Measurements from ENCODE around the gene EML2.
"Not testable (repeated sequence)": the region's sequence is repeated elsewhere in the genome, so short reads cannot be mapped to it uniquely, and the experiment has no call there.

Gene EML2

DNA sequence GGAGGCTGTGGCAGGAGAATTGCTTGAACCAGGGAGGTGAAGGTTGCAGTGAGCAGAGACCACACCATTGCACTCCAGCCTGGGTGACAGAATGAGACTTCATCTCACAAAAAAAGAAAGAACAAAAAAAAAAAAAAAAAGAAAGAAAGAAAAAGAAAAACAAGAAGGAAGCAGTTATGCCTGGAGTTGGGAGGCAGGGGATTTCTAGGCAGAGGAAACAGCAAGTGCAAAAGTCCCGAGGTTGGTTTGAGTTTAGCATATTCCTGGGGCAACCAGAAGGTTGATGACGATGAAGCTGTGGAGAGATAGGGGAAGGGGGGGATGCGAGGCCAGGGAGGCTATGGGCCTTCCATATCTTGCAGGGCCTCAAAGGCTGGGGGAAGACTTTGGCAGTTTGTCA, 11.5 kb upstream of the EML2 start:
- no peak for DNase-seq

DNA sequence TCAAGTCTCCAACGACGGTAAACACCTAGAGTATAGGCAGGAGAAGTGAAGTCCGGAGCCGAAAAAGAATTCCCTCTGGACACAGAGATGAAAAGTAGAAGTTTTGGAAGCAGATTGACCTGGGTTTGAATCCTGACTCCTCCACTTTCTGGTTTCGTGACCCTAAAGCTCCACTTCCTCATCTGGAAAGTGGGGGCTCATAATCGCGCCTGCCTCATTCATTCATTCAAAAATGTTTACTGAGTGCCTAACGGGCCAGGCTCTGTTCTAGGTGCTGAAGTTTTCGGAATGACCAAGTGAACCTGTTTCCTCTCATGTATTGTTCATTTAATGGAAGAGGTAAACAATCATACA, 7.1 kb upstream of the EML2 start:
- no peak for DNase-seq

DNA sequence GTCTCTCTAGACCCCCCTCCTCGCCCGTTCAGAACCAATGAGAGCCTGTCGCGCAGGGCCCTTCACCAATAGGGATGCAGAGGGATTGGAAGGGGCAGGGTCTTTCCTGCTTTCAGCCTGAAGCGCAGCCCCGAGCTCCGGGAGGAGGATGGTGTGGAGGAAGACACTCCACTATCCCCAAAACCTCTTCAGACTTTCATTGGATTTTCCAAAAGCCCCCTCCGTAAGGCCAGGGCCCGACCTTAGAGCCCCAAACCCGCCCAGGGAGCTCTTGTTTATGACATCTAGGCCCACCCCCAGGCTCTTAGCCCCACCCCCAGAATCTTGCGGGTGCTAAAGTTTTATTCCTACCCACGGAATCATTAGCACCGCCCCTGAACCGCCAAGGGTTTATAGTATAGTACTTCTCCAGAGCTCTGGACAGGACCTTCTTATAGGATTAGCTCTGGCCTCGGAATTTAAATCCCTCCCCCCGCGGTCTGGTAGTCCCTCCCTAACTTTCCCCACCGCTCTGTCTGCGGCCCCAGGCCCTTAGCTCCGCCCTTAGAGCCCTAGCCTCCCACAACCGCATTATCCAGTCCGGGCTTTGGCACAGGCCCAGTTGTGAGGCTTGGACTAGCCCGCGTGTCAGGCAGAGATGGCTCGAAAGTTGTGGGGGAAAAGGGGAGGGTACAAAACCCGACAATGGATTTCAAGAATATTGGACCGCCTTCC, 6.6 kb upstream of the EML2 start:
- DNase-seq: peak; percentile 39 to 57 (median 48)

DNA sequence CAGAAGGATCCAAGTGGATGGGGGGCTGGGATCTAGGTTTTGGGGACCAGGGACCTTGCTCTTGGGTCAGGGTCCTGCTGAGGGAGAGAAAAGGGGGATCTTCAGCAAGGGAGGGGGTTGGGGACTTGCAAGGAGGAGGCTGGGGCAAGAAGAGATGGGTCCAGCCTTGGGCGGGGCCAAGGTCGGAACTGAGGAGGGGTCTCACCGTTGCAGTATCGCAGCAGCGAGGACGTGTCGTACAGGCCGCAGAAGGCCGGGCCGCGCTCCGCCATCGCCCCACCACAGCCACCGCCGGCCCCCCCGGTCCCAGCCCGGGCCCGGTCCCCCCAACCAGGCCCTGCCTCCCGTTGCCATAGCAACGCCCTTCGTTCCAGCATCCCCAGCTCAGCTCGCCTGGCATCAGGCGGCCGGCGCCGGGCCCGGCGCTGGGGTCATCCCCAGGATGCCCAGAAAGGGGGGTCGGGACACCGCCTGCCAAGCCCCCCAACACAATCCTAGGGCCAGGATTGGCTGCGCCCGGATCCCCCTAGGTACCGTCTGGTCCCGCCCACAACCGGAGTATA, 6.0 kb upstream of the EML2 start:
- DNase-seq: no peak

DNA sequence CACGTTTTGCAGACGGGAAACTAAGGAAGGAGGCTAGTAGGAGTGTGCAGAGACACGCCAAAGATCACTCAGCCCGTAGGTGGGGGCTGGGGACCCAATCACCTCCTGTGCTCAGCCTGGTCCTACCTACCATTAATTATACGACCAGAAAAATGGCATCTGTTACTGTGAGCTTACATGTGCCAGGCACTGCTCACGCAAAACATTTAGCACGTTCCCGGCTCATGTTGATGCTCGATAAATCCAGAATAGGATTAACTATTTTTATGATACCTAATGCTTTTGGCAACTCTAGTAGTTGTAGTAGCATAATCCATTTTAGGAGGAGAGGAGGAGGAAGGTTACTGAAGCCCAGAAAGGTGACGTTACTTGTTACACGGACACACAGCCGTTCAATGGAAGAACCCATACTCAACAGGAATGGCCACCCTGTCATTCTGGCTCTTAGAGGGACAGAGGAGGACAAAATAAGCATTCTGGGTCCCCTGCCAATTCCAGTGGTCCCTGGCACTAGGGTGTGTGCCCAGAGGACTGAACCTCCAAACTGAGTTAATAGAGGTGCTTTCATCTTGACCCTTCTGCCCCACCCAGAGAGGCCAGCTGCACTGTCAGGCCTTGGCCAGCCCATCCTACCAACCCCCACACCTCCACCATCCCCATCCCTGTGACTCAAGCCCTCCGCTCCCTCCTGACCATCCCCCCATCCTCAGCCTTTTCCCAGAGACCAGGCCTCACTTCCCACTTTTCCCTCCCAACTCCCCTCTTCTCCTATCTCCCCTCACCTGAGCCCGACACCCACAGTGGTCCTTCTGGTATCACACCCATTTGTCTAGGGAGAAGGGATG, 5.0 kb upstream of the EML2 start:
- DNase-seq: no peak

DNA sequence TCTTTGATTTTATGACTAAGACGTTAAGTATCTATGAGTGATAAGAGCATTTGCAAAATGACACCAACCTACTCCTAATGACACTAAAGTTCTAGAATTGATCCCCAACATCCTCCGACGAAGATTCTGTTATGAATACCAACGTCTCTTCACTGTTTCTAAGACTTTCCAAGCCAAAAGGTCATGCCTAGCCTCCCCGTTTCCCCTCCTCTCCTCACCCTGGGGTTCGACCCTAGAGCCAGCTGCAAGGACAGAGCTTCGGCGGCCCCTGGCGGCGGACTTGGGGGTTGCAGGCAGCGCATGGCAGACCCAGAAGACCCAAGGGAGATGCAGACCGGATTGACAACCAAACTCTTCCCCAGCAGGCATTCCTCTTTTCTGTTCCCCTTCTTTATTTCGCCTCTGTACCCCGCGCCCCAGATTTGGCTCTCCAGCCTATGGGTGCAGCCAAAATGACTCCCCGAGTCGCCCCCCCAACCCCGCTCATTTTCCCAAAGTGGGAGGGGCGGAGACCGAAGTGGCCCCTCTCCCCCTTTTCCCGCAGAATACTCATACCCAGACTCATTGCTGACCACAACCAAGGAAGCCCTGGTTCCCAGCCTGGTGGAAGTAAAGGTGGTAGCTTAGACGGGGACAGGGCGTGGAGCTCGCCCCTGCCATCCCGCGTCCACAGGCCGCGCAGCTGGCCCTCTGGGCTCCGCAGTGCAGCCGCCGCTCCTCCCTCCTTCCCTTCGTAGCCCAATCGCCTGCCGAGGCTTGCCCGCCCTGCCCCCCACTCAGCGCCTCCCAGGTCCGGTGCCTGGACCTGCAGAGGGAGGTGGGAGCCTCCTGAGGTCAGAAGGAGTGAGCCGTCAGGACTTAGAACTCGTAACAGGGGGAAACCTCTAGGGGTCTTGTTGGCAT, 4.1 kb upstream of the EML2 start:
- peak; percentile 86 to 94 (median 90) for DNase-seq

DNA sequence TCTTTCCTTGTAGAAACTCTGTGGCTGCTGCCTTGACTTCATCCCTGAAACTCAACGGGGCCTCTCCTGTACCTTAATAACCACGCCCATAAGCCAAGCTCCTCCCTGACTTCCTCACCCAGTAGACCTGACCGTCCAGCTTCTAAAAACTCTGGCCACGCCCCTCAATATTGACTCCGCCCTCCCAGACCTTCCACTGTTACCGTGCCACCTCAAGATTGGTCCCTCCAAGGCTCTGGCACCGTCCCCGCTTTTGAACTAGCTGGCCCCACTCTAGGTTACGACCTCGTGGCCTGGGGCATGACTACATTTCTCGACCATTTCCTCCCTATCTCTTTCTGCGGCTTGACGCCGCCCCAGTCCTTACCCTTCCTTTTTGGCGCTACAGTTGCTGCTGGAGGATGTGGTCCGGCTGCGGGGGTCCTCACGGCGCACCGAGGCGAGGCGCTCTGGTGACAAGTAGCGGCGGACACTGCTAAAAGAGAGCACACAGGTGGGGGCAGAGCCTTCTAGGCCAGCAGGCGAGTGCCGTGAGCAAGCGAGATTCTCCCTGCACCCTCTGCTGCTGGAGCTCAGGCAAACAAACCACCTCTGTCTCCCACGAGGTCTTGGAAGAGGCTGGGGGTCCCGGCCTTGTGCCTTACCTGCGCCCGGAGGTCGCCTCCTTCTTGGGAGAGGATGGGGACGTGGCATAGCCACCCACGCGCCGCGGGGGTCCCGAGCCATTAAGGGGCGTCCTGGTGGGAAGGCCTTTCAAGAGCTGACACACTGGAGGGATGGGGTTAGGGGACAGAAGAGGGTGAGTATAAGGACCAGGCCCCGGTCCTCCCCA, 2.3 kb upstream of the EML2 start:
- peak in 3 of 4 experiments; percentile 26 to 39 (median 31) for DNase-seq

DNA sequence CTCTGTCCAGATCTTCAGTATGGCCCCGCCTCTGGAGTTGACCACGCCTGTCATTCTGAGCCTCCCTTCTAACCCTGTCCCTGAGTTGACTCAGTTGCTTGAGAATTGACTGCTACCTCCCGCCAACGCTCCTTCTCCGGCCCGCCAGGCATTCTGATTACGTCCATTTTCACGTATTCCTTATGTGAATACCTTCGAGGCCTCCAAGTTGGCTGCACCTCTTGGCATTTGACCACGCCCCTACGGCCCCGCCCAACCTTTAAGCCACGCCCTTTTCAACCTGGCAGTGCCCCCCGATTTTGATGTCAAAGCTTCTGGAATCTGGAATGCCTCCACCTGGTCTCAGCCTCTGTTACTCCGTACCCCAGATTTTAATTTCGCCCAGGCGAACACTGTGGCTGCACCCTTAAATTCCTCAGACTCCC, 1.7 kb upstream of the EML2 start:
- peak in 1 of 4 experiments; percentile 10 for DNase-seq

DNA sequence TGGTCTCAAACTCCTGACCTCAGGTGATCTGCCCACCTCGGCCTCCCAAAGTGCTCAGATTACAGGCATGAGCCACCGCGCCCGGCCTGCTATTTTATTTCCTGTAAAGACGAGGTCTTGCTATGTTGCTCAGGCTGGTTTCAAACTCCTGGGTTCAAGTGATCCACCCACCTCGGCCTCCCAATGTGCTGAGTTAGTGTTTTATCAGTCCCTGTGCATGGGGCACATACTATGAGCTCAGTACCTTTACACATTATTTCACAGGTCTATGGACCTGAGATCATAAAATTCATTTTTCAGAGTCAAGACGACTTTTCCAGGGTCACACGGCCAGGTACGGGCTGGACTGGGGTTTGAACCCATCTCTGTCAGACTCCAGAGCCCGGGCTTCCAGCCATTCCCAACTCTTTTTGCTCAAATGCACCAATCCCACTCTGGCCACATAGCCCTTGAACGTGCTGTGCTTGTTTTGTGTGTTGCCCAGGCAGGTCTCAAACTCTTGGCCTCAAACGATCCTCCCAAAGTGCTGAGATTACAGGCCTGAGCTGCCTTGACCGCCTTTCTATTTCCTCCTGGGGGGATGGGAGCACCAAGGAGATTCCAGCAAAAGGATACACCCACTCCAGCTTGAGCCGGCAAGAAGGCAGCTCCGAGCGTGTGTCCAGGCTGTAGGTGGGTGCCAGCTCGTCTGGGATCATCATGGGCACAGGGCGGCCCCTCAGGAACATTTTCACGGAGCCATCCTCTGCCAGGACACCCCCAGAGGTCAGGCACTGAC, 1.1 kb downstream of the EML2 start:
- no peak for DNase-seq

DNA sequence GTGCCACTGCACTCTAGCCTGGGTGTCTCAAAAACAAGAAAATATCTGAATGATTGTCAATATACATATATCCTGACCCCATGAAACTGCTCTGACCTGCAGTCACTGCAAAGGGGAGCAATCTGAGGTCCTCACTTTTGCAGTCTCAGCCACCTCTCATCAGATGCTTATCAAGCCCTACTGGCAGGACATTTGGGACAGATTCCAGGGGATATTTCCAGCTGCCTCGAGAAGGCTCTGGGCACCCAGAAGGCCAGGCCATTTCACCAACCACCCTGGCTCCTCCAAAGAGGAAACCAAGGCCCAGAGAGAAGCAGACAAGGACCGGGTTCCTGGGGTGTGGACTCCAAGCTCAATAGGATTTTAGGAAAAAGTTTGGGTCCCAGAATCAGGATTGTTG, 2.3 kb downstream of the EML2 start:
- DNase-seq: no peak

DNA sequence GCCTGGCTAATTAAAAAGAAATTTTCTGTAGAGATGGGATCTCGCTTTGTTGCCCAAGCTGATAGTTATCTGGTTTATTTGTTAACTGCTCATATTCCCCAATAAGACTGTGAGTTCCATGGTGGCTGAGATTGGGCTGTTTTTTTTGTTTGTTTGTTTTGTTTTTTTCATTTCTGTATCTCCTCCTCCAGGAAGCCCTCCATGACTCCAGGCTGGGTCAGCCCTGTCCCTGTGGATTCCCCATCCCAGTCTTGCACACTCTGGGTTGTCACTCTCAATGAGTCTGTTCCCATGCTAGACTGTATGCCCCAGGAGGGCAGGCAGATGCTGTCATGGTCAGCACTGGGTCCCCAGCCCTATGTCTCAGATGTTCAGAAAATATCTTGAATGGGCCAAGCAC, 2.9 kb downstream of the EML2 start:
- DNase-seq: no peak

DNA sequence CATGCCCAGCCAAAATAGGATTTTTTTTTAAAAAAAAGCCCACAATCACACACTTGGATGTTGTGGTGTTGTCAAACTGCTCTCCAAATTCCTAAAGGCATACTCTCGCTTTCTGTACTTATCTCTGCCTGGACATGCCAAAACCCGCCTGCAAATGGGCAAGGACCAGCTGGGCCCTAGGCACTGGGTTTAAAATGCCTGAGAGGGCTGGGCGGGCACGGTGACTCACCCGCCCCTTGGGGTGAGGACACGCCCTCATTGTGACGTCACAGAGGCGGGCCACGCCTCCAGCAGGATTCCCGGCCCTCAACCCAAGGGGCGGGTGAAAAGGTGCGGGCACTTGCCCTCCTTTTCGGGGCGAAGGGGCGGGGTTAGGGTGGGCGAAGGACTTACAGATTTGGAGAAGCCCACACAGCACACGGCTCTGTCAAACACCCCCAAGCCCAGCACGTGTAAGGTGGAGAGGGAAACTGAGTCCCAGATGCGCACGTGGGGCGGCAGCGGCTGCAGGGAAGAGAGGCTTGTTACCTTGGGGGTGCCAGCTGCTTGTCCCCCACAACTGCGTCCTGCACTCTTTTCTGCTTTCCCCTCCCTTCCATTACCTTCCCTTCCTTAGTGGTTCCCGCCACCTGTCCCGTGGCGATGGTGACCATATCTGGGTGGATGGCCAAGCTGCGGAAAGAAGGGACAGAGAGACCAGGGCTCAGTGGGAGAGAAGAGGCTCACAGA, 6.6 kb downstream of the EML2 start:
- peak in 1 of 4 experiments; percentile 7 for DNase-seq

DNA sequence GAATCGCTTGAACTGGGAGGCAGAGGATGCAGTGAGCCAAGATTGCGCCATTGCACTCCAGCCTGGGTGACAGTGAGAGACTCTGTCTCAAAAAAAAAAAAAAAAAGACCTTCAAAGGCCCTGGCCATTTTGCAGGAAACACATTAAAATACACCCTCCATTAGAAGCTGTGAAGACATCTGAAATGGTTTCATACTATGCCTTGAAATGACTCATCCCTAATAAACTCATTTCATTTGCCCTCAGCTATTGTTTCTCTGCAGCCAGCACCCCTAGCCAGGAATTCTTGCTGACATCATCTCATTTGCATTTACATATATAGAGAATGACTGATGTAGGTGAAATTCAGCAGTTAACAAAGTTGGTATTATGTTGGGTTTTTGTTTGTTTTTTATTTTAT, 8.7 kb downstream of the EML2 start:
- no peak for DNase-seq

DNA sequence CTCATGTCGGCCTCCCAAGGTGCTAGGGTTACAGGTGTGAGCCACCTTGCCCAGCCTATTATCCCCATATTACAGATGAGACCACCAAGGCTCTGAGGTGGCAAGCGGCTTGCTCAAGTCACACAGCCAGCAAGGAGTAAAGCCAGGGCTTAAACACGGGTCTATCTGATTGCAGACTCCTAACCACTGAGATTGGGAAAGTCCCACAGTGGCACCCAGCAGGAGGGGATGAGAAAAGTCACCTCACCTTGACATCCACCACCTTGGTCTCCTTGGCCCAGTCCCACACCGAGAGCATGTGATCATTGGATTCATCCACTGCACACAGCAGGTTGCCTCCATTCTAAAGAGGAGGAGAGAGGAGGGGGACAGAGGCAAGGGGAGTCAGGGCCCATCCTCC, 9.5 kb downstream of the EML2 start:
- no peak for DNase-seq

DNA sequence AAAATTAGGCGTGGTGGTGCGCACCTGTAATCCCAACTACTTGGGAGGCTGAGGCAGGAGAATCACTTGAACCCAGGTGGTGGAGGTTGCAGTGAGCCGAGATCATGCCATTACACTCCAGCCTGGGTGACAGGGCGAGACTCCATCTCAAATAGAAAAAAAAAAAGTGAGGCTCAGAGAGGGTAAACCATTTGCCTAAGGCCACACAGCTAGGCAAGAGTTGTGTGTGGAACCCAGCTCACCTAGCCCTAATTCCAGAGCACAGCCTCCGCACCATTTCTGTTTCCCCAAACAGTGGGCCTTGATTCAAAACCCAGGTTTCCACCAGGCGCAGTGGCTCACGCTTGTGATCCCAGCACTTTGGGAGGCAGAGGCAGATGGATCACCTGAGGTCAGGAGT, 11.0 kb downstream of the EML2 start:
- DNase-seq: not testable (repeated sequence)

DNA sequence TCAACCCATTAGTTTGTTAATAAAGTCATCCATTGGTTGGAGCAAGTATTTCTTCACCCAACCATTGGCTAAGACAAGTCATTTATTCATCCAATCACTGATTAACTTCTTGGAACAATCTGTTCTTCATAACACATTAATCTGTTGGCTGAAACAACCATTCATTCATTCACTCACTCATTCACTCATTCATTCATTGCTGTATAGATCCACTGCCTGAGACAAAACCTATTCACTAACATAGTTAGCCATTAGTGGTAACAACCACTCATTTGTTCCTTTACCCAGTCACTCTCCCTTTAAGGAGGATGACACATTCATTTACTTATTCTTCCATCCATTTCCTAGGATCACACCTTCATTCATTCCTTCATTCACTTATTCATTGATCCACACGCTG, 15.2 kb downstream of the EML2 start:
- no peak for DNase-seq

DNA sequence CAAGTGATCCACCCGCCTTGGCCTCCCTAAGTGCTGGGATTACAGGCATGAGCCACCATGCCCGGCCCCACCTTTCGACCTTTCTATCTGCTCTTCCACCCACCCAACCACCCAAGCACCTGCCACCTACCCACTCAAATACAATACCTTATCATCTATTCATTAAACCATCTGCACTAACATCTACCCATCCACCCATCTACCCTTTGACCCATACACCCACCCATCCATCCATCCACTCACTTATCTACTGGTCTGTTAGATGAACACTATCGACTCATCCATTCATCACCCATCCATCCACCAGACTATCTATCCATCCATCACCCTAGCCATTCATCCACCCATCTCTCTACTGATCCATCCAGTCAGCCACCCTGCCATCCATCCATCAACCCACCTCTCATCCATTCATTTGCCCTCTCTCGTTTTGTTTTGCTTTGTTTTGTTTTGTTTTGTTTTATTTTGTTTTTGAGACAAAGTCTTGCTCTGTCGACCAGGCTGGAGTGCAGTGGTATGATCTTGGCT, 17.2 kb downstream of the EML2 start:
- DNase-seq: no peak

DNA sequence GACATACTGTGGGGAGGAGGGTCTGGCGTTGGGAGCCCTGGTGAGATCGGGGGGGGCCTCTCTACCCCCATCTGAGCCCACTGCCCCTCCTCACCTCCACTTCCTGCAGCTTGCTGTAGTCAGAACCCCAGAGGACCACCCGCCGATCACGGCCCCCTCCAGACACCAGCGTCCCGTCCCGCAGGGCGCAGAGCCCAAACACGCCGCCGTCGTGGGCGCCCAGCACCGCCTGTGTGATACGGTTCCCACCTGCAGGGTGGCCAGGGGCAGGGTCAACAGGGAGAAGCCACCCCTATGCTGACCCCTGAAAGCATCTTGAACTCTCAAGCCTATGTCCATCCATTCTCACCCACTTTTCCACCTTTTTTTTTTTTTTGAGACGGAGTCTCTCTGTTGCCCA, 17.8 kb downstream of the EML2 start:
- no peak for DNase-seq

DNA sequence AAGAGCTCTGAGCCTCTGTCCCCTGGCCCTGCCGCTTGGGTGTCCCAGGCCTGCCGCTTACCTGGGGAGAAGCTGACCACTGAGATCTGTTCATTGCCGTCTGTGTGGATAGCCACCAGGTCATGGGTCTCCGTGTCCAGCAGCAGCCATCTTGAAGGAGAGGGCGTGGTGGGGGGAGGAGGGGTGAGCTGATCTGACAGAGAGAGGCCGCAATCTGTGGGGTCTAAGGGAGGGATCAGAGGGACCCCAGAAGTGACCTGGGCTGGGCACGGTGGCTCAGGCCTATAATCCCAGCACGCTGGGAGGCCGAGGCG, 22.5 kb downstream of the EML2 start:
- no peak for DNase-seq

All from activated naive CD4-positive, alpha-beta T cell (primary cell).